Measurements from ENCODE around the gene IL13RA2. TPM values are rescaled to one million over a fixed set of nuclear protein-coding genes. Genes with fewer than 3 reads are reported as not detected.

IL13RA2 gene
- total and polyA plus RNA-seq, 9 donors: 0.33 TPM; not detected in 8

GRCh38 chrX:115036029-115036428 is 18.6 kb upstream of the IL13RA2 start:
- no peak overlapping the region for H3K27ac ChIP-seq
- H3K9me3 ChIP-seq: no peaks in the 10 kb centered on the region
- DNase-seq: no peak
- H3K4me3 ChIP-seq: no peak overlapping the region
- intact Hi-C loops (cut with DNase I): no loop called here
- H3K4me1 ChIP-seq (ENCODE audit: insufficient read depth): no peaks in the 10 kb centered on the region
- no peaks in the 10 kb centered on the region for H3K36me3 ChIP-seq
- H3K27me3 ChIP-seq: no peaks in the 10 kb centered on the region
- 15 to 23% (median 16%) methylated on average over 1 of the region's 1 CpG for WGBS, 3 donors
- TF ChIP-seq POLR2A (IDR thresholded peaks at IDR 0.05): no peak
- no peak for TF ChIP-seq EP300 (IDR thresholded peaks at IDR 0.05)
- no peak for TF ChIP-seq CTCF (IDR thresholded peaks at IDR 0.05)

- WGBS, 3 donors: 82 to 85% (median 82%) methylated on average over 2 of the region's 2 CpGs
- Histone ChIP-seq H3K4me1 (ENCODE audit: insufficient read depth) (no peaks in the 10 kb centered on the region), H3K27me3 (no peaks in the 10 kb centered on the region), H3K4me3 (no peak overlapping the region), H3K27ac (no peak overlapping the region), H3K36me3 (no peaks in the 10 kb centered on the region), H3K9me3 (no peaks in the 10 kb centered on the region)
- intact Hi-C loops (cut with DNase I): no loop called here
- no peak for DNase-seq
- no peak for TF ChIP-seq POLR2A (IDR thresholded peaks at IDR 0.05)
- TF ChIP-seq EP300 (IDR thresholded peaks at IDR 0.05): no peak
- TF ChIP-seq CTCF (IDR thresholded peaks at IDR 0.05): no peak
These were observed 14.6 kb upstream of the IL13RA2 start for GRCh38 chrX:115031989-115032388.

GRCh38 chrX:115030625-115031024 is 13.2 kb upstream of the IL13RA2 start:
- Histone ChIP-seq H3K27me3 (no peaks in the 10 kb centered on the region), H3K4me1 (ENCODE audit: insufficient read depth) (no peaks in the 10 kb centered on the region), H3K27ac (no peak overlapping the region), H3K4me3 (no peak overlapping the region), H3K9me3 (no peaks in the 10 kb centered on the region), H3K36me3 (no peaks in the 10 kb centered on the region)
- intact Hi-C loops (cut with DNase I): no loop called here
- DNase-seq: no peak
- TF ChIP-seq POLR2A (IDR thresholded peaks at IDR 0.05): no peak
- TF ChIP-seq EP300 (IDR thresholded peaks at IDR 0.05): no peak
- WGBS, 3 donors: 71 to 75% (median 73%) methylated on average over 2 of the region's 2 CpGs

- no peak overlapping the region for H3K27ac ChIP-seq
- DNase-seq: no peak
- no peaks in the 10 kb centered on the region for H3K36me3 ChIP-seq
- H3K9me3 ChIP-seq: no peaks in the 10 kb centered on the region
- TF ChIP-seq POLR2A (IDR thresholded peaks at IDR 0.05): no peak
- TF ChIP-seq EP300 (IDR thresholded peaks at IDR 0.05): no peak
- TF ChIP-seq CTCF (IDR thresholded peaks at IDR 0.05): no peak
- no peaks in the 10 kb centered on the region for H3K4me1 ChIP-seq (ENCODE audit: insufficient read depth)
- no peaks in the 10 kb centered on the region for H3K27me3 ChIP-seq
- intact Hi-C loops (cut with DNase I): no loop called here
- WGBS, 3 donors: 43 to 49% (median 44%) methylated on average over 5 of the region's 5 CpGs
- H3K4me3 ChIP-seq: no peak overlapping the region
These were observed 12.6 kb upstream of the IL13RA2 start for GRCh38 chrX:115029869-115030570.

GRCh38 chrX:115029440-115029839 is 12.0 kb upstream of the IL13RA2 start:
- no peaks in the 10 kb centered on the region for H3K36me3 ChIP-seq
- H3K4me3 ChIP-seq: no peak overlapping the region
- H3K9me3 ChIP-seq: no peaks in the 10 kb centered on the region
- intact Hi-C loops (cut with DNase I): no loop called here
- DNase-seq: no peak
- H3K27ac ChIP-seq: no peak overlapping the region
- no peaks in the 10 kb centered on the region for H3K4me1 ChIP-seq (ENCODE audit: insufficient read depth)
- TF ChIP-seq POLR2A (IDR thresholded peaks at IDR 0.05) (no peak), CTCF (IDR thresholded peaks at IDR 0.05) (no peak), EP300 (IDR thresholded peaks at IDR 0.05) (no peak)
- H3K27me3 ChIP-seq: no peaks in the 10 kb centered on the region
